Choroid plexus epithelial cell (primary cell): ENCODE results near the gene TOPBP1.

Experiments
- DNase-seq: peaks from one replicate; pipeline ENCODE4 v3.0.0-alpha.2; 2010; ENCODE audit warnings: low read depth
- H3K4me3 ChIP-seq: 2 replicates; pipeline ENCODE4 v1.5.1; 2011; ENCODE audit warnings: low read depth, mild to moderate bottlenecking, control low read depth, low read length, moderate library complexity
- CTCF ChIP-seq: conservative IDR thresholded peaks from 2 replicates; pipeline ENCODE4 v1.5.1; 2011; ENCODE audit warnings: low read depth, mild to moderate bottlenecking, control low read depth, inconsistent platforms, low read length, moderate library complexity

TOPBP1 gene

GRCh38 chr3:133661454-133662277, at the start of gene TOPBP1:
TSS of gene TOPBP1 (minus strand) at chr3:133661941. CDS start at chr3:133661127, 814 bp downstream.
- peak; percentile 60 for DNase-seq
- peak within 1 kb of the TSS; percentile 91 for H3K4me3 ChIP-seq
- no peak for TF ChIP-seq CTCF

- H3K4me3 ChIP-seq, result no peak overlapping the region
- TF ChIP-seq CTCF, result no peak
- DNase-seq, result no peak
Observed at GRCh38 chr3:133711013-133711412, 49.3 kb upstream of the TOPBP1 start.

GRCh38 chr3:133709139-133709750, 47.5 kb upstream of the TOPBP1 start:
- DNase-seq, result no peak
- H3K4me3 ChIP-seq, result no peak overlapping the region
- no peak for TF ChIP-seq CTCF

- TF ChIP-seq CTCF, result no peak
- DNase-seq, result no peak
- H3K4me3 ChIP-seq, result no peak overlapping the region
Observed at GRCh38 chr3:133706033-133706432, 44.3 kb upstream of the TOPBP1 start.

GRCh38 chr3:133703915-133704314, 42.2 kb upstream of the TOPBP1 start:
- TF ChIP-seq CTCF, result no peak
- no peak overlapping the region for H3K4me3 ChIP-seq
- DNase-seq, result no peak

- DNase-seq, result no peak
- no peak overlapping the region for H3K4me3 ChIP-seq
- no peak for TF ChIP-seq CTCF
Observed at GRCh38 chr3:133701435-133702358, 40.0 kb upstream of the TOPBP1 start.
